SW 1271 (cell line): ENCODE results near the gene FBN2.

Experiments
- DNase-seq, 2 experiments: peaks; one replicate each; lab custom pipeline; 2025; lab: John Stamatoyannopoulos, UW

FBN2 gene

DNA sequence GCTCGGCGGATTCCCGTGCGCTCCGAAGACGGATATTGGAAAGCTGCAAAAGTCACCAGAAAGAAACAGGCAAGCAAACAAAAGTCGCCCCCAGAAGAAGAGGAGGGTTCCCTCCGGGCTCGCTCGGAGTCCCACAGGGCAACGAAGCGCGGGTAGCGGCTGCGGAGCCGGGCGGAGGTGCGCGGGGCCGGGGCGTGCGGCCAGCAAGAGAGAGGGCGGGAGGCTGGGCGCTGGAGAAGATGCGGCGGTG, at the start of gene FBN2:
Gene FBN2, minus strand, starts transcription at position 246 of the 250 bp plus-strand sequence. CDS start 642 bp downstream, outside the sequence.
- no peak for DNase-seq

DNA sequence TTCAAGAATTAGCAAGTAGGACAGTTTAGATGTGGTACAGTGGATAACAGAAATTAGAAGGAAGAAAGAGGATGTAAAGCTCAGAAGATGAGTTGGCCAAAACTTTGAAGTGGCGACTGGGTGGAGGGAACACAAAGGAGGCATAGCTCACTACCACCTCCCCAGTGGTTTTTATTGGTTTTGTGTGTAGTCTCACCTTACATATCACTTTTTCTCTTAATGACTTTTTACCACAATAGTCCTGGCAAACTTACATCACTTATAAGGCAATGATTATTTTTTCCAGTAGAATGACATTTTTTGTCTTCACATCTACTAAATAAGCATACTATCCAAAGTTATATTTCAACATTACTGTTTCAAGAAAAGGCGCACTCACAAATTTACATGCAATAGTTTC, 49.2 kb upstream of the FBN2 start:
- no peak for DNase-seq

DNA sequence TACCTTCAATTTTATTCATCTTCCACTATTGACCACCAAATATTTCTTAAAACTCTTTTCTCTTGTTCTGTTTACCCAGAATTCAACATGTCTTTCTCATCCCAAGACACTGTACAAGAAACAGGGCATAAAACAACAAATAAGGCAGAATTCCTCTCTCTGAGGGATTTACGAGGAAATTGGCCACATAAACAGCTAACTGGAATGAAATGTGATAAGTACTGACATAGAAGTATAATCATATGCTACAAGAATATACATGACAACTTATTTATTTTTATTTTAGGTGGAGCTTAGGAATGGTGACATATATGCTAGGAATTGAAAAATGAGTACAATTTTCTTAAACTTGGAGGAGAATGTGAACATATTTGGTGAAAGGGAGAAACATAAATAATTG, 48.8 kb upstream of the FBN2 start:
- no peak for DNase-seq

DNA sequence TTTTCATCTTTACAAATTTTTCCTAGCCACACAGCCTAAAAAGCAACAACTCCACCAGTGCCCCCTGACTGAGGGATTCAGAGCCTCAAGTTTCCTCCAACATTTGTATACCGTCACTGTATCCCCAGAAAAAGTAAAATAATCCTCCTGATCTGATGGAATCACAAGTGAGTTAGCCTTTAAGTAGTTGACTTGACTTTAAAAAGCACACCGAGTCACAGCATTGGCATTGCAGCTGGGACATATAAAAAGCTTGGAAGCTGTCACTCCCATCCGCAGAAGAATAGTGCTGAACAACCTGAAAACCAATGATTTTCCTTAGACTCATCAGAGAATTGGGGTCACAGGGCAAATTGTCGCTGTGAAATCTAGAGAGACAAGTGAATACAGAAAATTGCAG, 41.6 kb upstream of the FBN2 start:
- DNase-seq: no peak

DNA sequence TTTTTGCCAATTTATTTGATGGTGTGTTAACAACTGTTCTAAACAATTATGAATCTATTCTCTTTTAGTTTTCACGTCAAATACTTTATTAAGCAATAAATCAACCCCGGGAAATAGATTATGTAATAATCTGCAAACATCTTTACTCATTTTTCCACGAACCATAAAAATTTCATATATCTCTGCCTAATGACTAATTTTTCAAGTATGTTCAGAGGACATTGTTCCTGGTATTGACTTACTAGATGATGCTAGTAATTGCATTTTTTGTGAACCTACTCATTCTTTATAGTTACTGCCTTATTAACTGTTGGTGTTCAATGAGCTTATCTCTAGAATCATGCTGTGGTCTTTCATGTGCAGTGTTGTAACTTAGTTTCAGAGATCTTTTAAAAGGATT, 41.0 kb upstream of the FBN2 start:
- DNase-seq: peak in 1 of 2 experiments; percentile 37

DNA sequence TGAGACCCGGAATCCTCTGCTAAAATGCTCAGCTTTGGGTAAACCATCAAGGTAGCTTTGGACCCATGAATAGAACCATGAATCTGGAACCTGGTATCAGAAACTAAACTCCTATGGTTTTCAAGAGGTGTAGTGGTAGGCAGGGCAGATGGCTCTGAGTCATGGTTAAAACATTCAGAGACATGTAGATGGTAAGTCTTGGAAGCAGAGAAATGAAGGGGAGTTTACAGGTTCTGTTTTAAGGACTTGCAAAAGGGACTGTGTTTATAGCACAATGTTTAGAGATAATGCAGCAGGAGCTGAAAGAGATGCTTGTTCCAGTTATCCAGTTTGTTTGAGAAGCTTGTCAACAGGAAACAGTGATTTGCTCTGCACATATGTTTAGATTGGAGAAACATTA, 36.0 kb upstream of the FBN2 start:
- DNase-seq: no peak

DNA sequence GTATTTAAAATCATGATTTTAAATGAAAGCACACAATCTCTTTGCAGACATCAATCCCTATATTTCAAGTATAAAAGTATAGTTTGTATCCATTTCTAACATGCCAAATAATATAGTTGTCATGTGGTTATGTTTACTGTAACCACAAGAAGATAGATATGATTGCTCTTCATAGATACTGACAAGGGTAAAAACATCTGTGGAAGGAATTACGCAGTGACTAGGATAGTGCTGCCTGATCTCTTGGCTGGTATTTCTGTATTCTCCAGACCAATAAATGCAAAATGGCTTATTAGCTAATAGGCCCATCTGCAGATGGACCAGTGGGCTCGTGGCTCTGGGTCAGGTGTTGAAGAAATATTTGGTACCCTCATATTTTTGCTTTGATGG, 34.9 kb upstream of the FBN2 start:
- no peak for DNase-seq

DNA sequence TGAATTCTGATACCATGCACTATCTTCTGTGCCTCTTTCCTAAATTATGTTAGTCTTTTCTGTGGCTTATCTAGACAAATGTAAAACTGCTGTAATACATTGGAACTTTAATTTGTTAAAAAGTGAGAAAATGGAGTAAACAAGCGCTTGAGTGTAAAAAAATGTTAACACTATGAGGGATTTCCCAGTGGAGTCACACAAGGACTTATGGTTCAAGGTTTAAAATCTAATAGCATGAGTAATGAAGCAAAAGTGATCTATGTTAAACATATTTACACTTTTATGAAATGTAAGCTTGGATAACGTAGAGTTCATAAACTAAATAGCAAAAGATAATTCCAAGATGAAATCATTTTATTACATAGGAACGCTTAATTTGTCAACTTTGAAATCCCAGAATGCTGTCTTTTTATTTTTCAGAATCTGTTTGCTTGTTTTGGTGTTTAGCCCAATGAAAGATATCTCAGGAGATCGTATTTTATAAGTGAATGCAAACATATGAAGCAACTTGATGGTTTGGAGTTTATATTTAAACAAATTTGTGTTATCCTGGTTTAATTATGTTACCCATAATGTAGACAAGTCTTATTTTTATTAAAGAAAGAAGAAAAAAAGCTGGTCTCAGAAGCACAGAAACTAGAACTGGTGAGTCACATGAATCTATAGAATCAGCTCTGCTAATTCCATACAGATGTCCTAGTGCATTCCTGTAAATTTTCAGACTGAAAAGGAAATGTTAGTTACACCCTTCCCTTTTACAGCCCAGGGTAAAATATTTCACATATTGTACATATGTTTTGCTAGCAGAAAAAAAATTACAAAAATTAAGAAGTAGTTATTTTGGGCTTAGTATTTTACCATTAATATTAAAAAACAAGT, 34.2 kb upstream of the FBN2 start:
- DNase-seq: no peak

DNA sequence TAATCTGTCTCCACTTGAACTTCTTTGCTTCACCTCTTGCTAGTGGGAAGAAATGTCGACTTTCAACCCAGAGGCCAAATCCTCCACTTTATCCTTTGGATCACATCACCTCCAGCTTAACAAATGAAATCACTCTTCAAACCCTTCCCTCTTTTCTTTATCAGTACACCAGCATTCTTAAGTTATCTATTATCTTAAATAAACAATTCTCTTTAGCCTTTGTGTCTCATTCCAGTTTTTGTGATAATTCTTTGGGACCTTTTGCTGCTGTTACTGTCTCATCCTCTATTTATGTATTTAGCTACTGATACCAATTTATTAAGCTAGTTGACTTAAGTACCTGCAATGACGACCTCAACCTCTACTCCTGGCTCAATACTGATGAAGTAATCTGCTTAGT, 28.1 kb upstream of the FBN2 start:
- DNase-seq: no peak

DNA sequence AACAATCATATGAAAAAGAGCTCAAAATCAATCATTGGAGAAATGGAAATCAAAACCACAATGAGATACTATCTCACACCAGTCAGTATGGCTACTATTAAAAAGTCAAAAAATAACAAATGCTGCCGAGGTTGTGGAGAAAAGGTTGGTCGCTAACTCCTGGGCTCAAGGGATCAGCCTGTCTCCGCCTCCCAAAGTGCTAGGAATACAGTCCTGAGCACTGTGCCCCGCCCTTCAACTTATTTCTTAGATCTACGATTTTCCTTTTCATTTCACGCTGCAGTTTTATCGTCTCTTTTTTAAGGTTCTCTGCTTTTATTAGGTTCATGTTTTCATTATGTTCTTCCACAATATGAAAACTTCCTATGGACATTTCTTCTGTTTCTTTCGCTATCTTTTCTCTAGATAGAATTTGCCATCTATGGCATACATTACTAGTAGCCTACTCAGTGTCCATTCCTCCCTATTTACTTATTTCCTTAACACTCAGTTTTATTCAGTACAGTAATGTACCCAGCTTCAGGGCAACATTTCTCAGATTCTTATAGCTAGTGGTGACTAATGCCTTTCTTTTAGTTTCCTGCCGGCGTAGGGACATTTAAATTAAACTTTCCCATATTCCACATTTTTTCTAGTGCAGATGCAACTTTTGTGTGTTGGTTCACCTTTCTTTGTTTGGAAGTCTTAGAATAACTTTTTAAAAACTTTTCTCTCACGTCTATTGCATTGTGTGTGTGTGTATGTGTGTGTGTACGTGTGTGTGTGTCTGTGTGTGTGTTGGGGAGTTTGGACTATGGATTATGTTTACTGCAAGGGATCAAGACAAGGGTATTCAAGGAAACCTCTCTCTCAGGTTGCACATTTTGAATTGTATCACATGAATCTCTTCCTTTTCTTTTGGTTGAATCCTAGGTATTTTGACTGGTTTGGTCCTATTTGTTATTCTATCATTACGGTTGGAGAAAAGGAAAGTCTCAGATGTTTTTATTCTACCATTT, 21.6 kb upstream of the FBN2 start:
- peak in 1 of 2 experiments; percentile 17 for DNase-seq

DNA sequence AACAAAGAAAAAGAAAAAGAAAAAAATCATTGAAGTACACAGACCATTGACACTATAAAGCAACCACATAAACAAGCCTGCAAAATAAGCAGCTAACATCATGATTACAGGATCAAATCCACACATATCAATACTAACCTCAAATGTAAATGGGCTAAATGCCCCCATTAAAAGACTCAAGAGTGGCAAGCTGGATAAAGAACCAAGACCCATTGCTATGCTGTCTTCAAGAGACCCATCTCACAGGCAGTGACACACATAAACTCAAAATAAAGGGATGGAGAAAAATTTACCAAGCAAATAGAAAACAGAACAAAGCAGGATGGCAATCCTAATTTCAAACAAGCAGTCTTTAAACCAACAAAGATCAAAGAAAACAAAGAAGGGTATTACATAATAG, 15.7 kb upstream of the FBN2 start:
- no peak for DNase-seq

DNA sequence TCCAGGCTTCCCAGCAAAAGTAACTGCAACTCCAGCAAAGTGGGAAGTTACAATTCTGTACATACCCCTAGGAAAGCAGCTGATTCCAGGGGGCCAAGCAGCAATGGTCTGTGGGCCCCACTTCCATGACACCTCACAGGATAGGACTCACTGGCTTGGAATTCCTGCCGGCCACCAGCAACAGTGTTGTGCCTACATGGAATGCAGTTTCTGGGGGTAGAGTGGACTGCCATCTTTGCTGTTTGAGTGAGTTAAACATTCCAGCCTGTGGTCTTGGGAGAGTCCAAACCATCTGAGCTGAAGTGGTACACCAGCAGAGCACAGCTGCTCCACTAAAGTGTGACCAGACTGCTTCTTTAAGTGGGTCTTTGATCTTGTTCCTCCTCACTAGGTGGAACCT, 13.4 kb upstream of the FBN2 start:
- no peak for DNase-seq

DNA sequence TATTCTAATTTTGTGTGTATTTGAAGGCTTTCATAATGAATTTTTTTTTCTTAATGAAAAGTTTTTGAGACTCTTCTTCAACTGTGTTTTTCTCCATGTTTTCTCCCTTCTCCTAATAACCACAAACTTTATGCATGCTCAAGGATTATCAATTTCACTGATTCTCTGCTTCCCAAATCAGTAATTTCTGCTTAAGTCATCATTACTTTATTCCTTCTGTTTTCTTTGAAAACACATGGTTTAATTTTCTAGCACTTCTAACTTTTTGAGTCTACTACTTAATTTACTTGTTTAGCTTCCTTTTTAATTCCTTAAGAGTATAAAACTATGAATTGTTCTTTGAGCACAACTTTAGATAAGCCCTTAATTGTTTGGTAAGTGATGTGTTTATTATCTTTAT, 11.5 kb upstream of the FBN2 start:
- no peak for DNase-seq

DNA sequence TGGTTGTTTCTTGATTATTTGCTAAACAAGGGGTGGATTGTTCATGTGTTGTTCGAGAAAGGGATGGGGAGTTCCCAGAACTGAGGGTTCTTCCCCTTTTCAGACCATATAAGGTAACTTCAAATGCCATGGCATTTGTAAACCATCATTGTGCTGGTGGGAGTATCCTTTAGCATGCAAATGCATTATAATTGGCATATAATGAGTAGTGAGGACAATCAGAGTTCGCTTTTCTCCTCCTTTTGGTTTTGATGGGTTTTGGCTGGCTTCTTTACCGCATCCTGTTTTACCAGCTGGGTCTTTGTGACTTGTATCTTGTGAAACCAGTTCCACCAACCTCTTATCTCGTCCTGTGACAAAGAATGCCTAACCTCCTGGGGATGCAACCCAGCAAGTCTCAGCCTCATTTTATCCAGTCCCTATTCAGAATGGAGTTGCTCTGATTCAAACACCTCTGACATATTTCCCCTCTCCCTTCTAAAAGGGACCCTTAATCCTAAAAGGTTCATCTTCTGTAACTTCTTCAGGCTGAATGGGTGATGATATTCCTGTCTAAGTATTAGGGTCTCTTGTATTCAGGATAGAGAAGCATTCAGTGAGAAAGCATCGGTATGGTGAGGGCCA, 8.7 kb upstream of the FBN2 start:
- DNase-seq: no peak

DNA sequence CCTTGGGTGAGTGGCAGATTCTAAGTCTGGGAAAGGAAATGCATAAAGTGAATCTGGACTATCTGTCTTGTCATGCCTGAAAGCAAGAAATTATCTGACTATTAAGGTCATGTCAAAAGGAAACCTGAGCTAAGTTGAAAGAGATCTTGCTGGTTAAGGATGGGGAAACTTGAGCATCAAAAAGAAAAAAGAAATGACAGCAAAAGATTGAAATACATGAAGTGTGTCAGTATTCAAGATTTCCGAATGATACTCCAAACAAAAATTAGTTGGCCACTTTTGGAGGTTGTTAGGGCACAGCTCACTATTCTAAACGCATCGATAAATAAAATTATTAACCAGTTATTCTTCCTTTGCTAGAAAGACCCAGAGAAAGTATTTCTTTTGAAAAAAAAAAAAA, 3.3 kb upstream of the FBN2 start:
- DNase-seq: no peak

DNA sequence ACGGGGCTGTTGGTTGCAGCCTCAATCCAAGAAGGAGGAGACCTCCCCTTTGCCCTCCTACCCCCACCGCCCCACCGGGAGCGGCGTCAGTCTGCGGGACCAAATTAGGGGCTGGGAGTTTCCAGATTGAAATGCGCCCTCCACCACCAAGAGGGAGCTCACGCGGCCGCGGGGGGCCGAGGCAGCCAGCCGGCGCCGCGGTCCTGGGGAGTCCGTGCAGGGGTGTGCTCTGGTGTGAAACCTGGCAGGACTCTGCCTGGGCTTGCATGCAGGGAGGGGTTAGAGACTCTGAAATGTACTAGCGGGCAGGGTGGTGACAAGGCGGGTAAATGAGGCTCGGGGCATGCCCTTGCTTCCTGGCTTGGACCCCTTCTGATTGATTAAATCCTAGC, 989 bp upstream of the FBN2 start:
- DNase-seq: no peak

DNA sequence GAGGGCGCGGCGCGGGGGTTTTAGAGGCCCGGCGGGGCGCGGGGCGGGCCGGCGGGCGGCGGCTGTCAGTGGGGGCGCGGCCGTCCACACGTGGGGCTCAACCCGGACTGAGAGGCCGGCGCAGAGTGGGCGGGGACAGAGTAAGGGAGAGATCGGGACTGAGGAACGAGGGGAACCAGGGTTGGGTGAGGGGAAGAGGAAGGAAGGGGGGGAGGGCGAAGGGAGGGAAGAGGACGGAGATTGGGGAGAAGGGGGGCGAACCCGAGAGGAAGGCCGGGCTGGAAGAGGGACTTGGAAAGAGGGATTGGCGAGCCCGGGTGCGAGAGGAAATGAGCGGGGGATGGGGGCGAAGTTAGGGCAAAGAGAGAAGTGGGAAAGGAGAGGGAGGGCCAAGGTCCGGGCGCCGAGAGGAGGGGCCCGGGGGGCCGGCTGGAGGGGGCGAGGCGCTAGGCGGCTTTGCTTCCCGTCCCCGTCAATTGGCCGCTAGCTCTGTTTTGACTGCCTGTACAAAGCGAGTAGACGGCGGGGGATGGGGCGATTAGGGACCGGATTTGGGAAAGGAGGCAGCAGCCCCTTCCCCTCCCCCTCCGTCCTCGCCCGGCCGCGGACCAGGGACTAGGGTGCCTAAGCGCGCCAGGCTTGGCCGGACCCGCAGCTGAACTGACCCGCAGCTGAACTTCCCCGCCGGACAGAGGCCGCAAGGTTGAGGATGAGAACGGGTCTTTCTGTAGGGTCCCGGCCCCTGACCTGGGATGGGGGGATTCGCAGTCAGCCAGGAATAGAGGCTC, 399 bp upstream of the FBN2 start:
- DNase-seq: peak; percentile 26 to 27

DNA sequence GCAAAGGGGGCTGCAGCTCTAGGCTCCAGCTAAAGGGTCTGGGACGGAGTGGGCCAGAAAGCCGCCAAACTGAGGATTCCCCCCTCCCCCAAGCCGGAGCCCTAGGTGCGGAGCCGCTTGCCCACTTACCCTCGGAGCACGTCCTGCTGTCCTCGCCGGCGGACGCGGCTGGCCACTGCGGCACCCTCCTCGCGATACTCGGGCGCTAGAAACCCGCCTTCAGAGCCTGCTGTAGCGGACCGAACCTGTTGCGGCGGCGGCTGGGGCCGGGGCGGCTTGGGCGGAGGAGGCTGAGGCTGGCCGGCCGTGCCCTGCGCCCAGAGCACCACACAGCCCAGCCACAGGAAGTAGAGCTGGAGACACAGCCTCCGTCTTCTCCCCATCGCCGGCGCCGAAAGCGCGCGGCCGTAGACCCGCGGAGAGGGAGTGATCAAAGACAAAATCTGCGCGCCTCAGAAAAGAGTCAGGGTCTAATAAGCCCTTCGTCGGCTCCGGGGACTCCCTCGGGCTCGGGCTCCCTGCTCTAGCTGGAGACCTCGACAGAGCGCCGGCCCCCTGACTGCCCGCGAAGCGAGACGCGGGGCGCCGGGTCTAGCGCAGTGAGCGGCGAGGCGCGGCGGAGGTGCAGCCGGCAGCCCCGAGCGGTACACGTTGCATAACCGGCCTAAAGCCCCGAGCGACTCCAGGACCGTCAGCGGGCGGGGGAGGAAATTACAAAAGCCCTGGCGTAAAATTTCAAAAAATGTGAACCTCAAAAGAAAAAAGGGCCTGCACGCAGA, 635 bp downstream of the FBN2 start:
- DNase-seq: no peak

DNA sequence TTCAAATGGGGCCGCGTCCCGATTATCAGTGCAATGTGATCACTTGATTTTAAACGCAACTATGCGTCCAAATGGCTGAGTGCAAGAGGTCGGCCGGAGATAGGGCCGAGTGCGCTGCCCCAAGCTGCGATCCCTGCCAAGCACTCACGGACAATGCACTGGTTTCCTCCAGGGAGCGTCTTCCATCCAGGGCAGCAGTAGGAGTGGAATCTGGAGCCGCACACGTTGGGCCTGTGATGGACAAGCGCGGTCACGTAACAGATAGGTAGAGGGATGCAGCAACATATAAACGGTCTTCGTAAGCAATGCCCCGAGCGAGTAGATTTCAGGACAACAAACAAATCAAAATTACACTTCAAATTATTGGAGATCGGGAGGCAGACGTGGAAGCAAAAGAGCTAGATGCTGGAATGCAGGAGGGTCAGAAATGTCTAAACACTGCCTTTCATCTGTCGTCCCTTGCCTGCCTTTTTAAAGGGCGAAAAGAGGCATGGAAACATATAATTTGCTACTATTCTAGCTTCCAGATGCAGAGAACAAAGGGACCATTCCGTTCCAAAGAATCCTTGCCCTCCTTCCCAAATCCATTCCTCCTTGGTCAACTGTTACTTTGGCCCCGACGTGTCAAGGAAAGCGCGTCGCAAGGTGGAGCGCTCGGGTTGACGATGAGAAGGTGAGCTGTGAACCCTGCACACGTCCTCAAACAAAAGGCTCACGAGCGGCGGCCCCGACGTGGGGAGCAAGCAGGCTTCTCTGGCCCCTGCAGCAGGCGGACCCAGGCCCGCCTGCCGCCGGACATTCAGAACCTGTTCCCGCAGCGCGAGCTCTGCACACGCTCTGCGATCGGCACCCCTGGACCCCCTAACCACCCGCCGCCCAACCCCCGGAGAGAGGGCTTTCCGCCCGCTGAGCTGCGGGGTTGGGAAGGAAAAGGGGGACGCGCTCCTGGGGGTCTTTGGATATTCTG, 1.5 kb downstream of the FBN2 start:
- DNase-seq: no peak

DNA sequence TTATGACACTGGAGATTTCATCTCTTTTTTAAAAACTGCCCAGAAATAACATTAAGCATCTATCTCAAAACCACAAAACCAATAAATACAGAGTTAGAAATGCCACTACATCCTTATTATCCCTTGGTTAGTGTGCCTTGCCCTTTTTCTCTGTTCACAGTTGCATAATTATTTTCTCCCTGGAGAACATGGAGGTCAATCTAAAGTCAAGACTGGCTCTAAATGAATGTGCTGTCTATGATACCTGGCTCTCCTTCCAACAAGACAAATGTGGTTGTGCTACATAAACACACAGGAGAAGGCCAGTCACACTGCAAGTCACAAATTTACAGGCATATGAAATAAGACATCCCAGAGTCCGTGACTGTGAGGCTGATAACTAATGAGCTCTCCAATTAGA, 2.8 kb downstream of the FBN2 start:
- DNase-seq: no peak
